Activated CD8-positive, alpha-beta memory T cell treated with anti-CD3 and anti-CD28 coated beads for 4 hours (primary cell): Measurements from ENCODE around the gene PRKG1.
"Not testable (repeated sequence)": the region's sequence is repeated elsewhere in the genome, so short reads cannot be mapped to it uniquely, and the experiment has no call there.

ENCODE experiments used
- DNase-seq, 2 donors: peaks; one replicate each; pipeline ENCODE4 v3.0.0-alpha.2; 2020; ENCODE audit warnings: low read depth in 2 of 2

Gene PRKG1

GRCh38 chr10:51377932-51378599 lies 303.8 kb downstream of the PRKG1 start:
- no peak for DNase-seq

GRCh38 chr10:51382181-51382580 lies 307.9 kb downstream of the PRKG1 start:
- DNase-seq, result no peak

GRCh38 chr10:51384971-51385370 lies 310.7 kb downstream of the PRKG1 start:
- no peak for DNase-seq

- DNase-seq, result no peak
Measured at GRCh38 chr10:51386248-51386885, 312.1 kb downstream of the PRKG1 start.

GRCh38 chr10:51389415-51390321 lies 315.4 kb downstream of the PRKG1 start:
- no peak for DNase-seq

GRCh38 chr10:51393006-51393405 lies 318.7 kb downstream of the PRKG1 start:
- not testable (repeated sequence) for DNase-seq

GRCh38 chr10:51394039-51394438 lies 319.8 kb downstream of the PRKG1 start:
- no peak for DNase-seq

GRCh38 chr10:51397244-51397643 lies 323.0 kb downstream of the PRKG1 start:
- DNase-seq, result no peak

GRCh38 chr10:51397695-51398094 lies 323.4 kb downstream of the PRKG1 start:
- no peak for DNase-seq

- no peak for DNase-seq
Measured at GRCh38 chr10:51399840-51400239, 325.6 kb downstream of the PRKG1 start.

- no peak for DNase-seq
Measured at GRCh38 chr10:51400392-51401096, 326.3 kb downstream of the PRKG1 start.

GRCh38 chr10:51403521-51403920 lies 329.2 kb downstream of the PRKG1 start:
- no peak for DNase-seq

- no peak for DNase-seq
Measured at GRCh38 chr10:51405580-51406351, 331.5 kb downstream of the PRKG1 start.

GRCh38 chr10:51406581-51406980 lies 332.3 kb downstream of the PRKG1 start:
- no peak for DNase-seq

GRCh38 chr10:51416494-51416893 lies 342.2 kb downstream of the PRKG1 start:
- no peak for DNase-seq

GRCh38 chr10:51419196-51420093 lies 345.2 kb downstream of the PRKG1 start:
- DNase-seq, result no peak

GRCh38 chr10:51421853-51422252 lies 347.6 kb downstream of the PRKG1 start:
- no peak for DNase-seq

- DNase-seq, result no peak
Measured at GRCh38 chr10:51422311-51423120, 348.2 kb downstream of the PRKG1 start.

- DNase-seq, result no peak
Measured at GRCh38 chr10:51423121-51423452, 348.8 kb downstream of the PRKG1 start.
